Activated B cell treated with CpG ODN at 0.5 μM for 24 hours (primary cell): ENCODE data around the gene FGGY. TPM values are rescaled to one million over a fixed set of nuclear protein-coding genes. Genes with fewer than 3 reads are reported as not detected.
A peak's percentile ranks its signal among the peaks of the same experiment; 100 is the strongest.
"Not testable (repeated sequence)": the region's sequence is repeated elsewhere in the genome, so short reads cannot be mapped to it uniquely, and the experiment has no call there.

Experiments used
- ATAC-seq: fragments of 200-7000 bp; cut with Tn5 transposase; one replicate; pipeline ENCODE4 v1.10.0; 2021; ENCODE audit warnings: low read depth, mild to moderate bottlenecking, moderate library complexity
- CTCF ChIA-PET: fragments of 350-600 bp; sonication (Branson Sonifier 250); formaldehyde crosslinking; loops from one replicate; lab custom pipeline; 2021; ENCODE audit warnings: antibody characterized with exemption; lab: Charles Lee
- POLR2A ChIA-PET: fragments of 350-600 bp; sonication (Branson Sonifier 250); formaldehyde crosslinking; loops from one replicate; lab custom pipeline; 2021; ENCODE audit warnings: antibody characterized with exemption; lab: Charles Lee
- DNase-seq: peaks from one replicate; pipeline ENCODE4 v3.0.0; 2022
- H3K27ac Mint-ChIP-seq: one replicate; pipeline ENCODE4 v1.8.0; 2020; ENCODE audit warnings: mixed read lengths
- H3K27me3 Mint-ChIP-seq: one replicate; pipeline ENCODE4 v1.8.0; 2021; ENCODE audit warnings: mixed read lengths
- H3K36me3 Mint-ChIP-seq: one replicate; pipeline ENCODE4 v1.8.0; 2021; ENCODE audit warnings: low read depth, mixed read lengths
- H3K4me1 Mint-ChIP-seq: one replicate; pipeline ENCODE4 v1.8.0; 2021; ENCODE audit warnings: mixed read lengths
- H3K4me3 Mint-ChIP-seq: one replicate; pipeline ENCODE4 v1.8.0; 2020; ENCODE audit warnings: mild to moderate bottlenecking, mixed read lengths
- H3K9me3 Mint-ChIP-seq: one replicate; pipeline ENCODE4 v1.8.0; 2020; ENCODE audit warnings: mixed read lengths
- intact Hi-C: fragments of 100-400 bp; cut with micrococcal nuclease; formaldehyde crosslinking; loops from one replicate; pipeline ENCODE4 v1.15.1; 2024
- total RNA-seq: library from RNA; stranded (reverse); gene quantifications from 2 replicates; pipeline ENCODE4 v1.2.3, GENCODE V29; 2022
- TF ChIP-seq, protein P1 (sequence below): fragments of 200-600 bp; IDR thresholded peaks from one replicate; pipeline ENCODE4 v1.8.0; 2022; ENCODE audit warnings: antibody characterized with exemption, mild to moderate bottlenecking

Gene FGGY
- total RNA-seq, 1 donor from 2014 or later: 24.0 TPM

DNA sequence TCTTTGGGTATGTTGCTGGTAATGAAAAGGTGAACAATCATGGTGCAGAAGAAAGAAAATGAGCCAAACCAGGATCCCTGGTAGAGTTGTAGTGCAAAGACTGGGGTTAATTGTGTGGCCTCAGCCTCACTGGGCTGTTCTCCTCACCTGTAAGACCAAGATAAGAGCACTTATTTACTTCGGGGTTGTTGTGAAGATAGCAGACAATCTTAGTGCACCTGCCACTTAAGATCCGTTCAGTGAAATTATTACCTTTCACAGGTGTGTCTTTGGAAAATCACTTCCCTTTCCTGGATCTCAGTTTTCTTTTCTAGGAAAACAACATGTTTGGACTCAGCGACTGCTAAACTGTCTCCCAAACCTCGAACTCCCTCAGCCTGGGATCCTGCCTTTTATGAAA is 1.3 kb upstream of the FGGY start:
- Mint-ChIP-seq H3K36me3 (no peaks in the 10 kb centered on the region), H3K27ac (peak overlapping the region; percentile 91), H3K4me3 (peak overlapping the region; percentile 86), H3K4me1 (peaks cover 56% of the 10 kb centered on the region), H3K9me3 (no peaks in the 10 kb centered on the region), H3K27me3 (no peaks in the 10 kb centered on the region)
- ChIA-PET CTCF (interaction anchor here (1.3 to 1.8 kb wide), 2 partner anchors 23 to 511 kb away, joined by 3 to 5 read pairs; no protein-coding TSS in a partner anchor), POLR2A (interaction anchor here (1.0 to 4.2 kb wide), 21 partner anchors 11 to 512 kb away, joined by 3 to 74 read pairs (median 7); partner anchors contain the start of gene JUN)
- intact Hi-C loops: loop anchor here (1.0 to 10.0 kb wide), 11 partner anchors 23 to 555 kb away; partner anchors contain the start of genes HOOK1 and JUN
- no peak for DNase-seq
- TF ChIP-seq, protein P1, sequence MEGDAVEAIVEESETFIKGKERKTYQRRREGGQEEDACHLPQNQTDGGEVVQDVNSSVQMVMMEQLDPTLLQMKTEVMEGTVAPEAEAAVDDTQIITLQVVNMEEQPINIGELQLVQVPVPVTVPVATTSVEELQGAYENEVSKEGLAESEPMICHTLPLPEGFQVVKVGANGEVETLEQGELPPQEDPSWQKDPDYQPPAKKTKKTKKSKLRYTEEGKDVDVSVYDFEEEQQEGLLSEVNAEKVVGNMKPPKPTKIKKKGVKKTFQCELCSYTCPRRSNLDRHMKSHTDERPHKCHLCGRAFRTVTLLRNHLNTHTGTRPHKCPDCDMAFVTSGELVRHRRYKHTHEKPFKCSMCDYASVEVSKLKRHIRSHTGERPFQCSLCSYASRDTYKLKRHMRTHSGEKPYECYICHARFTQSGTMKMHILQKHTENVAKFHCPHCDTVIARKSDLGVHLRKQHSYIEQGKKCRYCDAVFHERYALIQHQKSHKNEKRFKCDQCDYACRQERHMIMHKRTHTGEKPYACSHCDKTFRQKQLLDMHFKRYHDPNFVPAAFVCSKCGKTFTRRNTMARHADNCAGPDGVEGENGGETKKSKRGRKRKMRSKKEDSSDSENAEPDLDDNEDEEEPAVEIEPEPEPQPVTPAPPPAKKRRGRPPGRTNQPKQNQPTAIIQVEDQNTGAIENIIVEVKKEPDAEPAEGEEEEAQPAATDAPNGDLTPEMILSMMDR: no peak
- no peak for ATAC-seq

DNA sequence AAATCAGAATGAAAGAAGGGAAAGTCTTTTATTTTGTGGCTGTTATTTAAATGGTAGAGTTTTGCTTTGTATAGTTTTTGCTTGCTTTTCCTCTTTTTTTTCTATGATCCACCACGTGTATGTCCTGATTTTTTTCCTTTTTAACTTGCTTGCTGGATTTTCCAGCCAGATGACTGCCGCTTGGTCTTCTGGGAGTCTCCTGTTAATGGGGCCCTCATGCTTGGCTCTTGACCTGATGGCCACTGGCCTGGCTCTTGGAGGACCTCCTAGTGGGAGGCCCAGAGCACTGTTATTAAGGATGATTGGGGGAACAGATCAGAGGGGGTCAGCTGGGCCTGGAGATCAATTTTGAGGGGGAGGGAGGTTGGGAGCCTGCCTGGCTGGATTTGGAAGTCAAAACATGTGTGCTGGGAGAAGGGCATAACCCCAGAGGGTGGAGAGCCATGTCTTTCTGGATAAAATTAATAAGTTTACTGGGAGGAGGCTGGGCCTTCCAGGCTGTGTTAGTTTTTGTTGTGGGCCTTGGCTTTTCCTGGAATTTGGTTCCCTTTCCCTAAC is 1.2 kb downstream of the FGGY start:
- TF ChIP-seq, protein P1: no peak
- Mint-ChIP-seq H3K27ac (peak overlapping the region; percentile 95), H3K4me3 (peak overlapping the region; percentile 92), H3K36me3 (peaks cover 8% of the 10 kb centered on the region), H3K9me3 (no peaks in the 10 kb centered on the region), H3K4me1 (peaks cover 33% of the 10 kb centered on the region), H3K27me3 (no peaks in the 10 kb centered on the region)
- POLR2A ChIA-PET: interaction anchor here (3.0 to 4.2 kb wide), 2 partner anchors 26 to 514 kb away, joined by 39 to 74 read pairs; partner anchors contain the start of gene JUN
- ATAC-seq: no peak
- no peak for DNase-seq
- CTCF ChIA-PET: no interaction called here
- intact Hi-C loops: loop anchor here (10.0 kb wide), 2 partner anchors 223 to 483 kb away; no protein-coding TSS in a partner anchor

DNA sequence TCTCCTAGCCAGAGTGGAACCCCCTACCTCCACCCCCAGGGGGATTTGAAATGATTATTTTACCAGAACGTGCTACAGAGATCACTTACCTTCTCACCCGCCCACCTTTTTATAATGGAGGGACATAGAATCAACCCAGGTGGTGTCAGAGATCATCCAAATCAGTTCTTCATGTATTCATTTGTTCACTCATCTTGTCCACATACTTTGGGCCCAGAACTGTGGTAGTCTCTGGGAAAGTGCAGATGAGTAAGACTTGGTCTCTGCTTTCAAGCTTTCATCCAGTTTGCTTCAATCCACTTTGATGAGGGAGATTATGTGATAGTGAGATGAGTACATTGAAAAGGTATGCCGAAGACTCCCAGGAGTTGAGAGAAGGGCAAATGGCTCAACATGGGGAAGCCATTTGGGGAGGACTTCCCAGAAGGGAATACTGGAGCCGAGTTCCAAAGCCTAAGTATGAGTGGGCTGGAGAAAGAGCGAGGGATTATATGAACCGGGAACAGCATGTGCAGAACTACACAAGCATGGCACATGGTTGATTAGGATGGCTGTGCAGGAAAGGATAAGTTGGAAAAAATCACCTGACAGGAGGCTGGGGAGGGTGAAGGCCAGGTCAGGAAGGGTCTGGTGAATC is 1.9 kb downstream of the FGGY start:
- ATAC-seq: no peak
- no peak overlapping the region for H3K4me3 Mint-ChIP-seq
- no peaks in the 10 kb centered on the region for H3K27me3 Mint-ChIP-seq
- intact Hi-C loops: loop anchor here (10.0 kb wide), 2 partner anchors 224 to 484 kb away; no protein-coding TSS in a partner anchor
- TF ChIP-seq, protein P1: no peak
- POLR2A ChIA-PET: interaction anchor here (0.5 to 4.2 kb wide), 2 partner anchors 92 to 515 kb away, joined by 3 to 74 read pairs; partner anchors contain the start of gene JUN
- H3K27ac Mint-ChIP-seq: peak overlapping the region; percentile 42
- peaks cover 28% of the 10 kb centered on the region for H3K4me1 Mint-ChIP-seq
- H3K9me3 Mint-ChIP-seq: no peaks in the 10 kb centered on the region
- CTCF ChIA-PET: no interaction called here
- DNase-seq: no peak
- peaks cover 9% of the 10 kb centered on the region for H3K36me3 Mint-ChIP-seq

DNA sequence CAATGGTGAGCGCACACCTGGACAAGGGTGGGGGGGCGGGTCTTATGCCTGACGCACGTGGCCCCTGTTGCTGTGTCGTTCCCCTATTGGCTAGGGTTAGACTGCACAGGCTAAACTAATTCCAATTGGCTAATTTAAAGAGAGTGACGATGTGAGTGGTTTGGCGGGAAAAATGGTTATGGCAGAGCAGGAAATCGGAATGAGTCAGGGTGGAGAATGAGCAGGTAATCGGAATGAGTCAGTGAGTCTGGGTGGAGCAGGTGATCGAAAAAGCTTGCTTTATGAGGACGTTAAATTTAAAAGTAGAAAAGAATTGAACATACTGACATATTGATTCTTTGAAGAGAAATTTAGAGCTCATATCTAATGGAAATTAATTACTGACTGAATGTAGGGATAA is 2.8 kb downstream of the FGGY start:
- POLR2A ChIA-PET, H3K4me3 Mint-ChIP-seq, H3K9me3 Mint-ChIP-seq, CTCF ChIA-PET, DNase-seq, H3K27ac Mint-ChIP-seq, ATAC-seq, H3K27me3 Mint-ChIP-seq: not testable (repeated sequence)
- peaks cover 28% of the 10 kb centered on the region for H3K4me1 Mint-ChIP-seq
- peaks cover 16% of the 10 kb centered on the region for H3K36me3 Mint-ChIP-seq
- intact Hi-C loops: loop anchor here (10.0 kb wide), 2 partner anchors 225 to 485 kb away; no protein-coding TSS in a partner anchor

DNA sequence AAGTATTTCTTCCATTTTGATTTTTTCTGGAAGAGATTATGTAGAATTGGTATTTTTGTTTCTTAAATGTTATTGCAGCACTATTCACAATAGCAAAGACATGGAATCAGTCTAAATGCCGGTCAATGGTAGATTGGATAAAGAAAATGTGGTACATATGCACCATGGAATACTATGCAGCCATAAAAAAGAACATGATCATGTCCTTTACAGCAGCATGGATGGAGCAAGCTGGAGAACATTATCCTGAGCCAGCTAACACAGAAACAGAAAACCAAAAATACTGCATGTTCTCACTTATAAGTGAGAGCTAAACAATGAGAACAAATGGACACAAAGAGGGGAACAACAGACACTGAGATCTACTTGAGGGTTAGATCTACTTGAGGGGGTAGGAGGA is 5.4 kb downstream of the FGGY start:
- DNase-seq (no peak), ATAC-seq (no peak)
- peaks cover 13% of the 10 kb centered on the region for H3K4me1 Mint-ChIP-seq
- ChIA-PET CTCF (no interaction called here), POLR2A (interaction anchor here (0.7 to 1.8 kb wide), 3 partner anchors 36 to 519 kb away, joined by 3 to 6 read pairs (median 3); partner anchors contain the start of gene JUN)
- intact Hi-C loops: no loop called here
- no peak overlapping the region for H3K4me3 Mint-ChIP-seq
- no peaks in the 10 kb centered on the region for H3K27me3 Mint-ChIP-seq
- peaks cover 24% of the 10 kb centered on the region for H3K36me3 Mint-ChIP-seq
- no peak overlapping the region for H3K27ac Mint-ChIP-seq
- peaks cover 20% of the 10 kb centered on the region for H3K9me3 Mint-ChIP-seq
- TF ChIP-seq, protein P1: no peak
